GM23338 (cell line): ENCODE data around the gene SUSD2. TPM values are rescaled to one million over a fixed set of nuclear protein-coding genes. Genes with fewer than 3 reads are reported as not detected.
"Not testable (repeated sequence)": the region's sequence is repeated elsewhere in the genome, so short reads cannot be mapped to it uniquely, and the experiment has no call there.

Experiments
- ATAC-seq: fragments of 200-7000 bp; cut with Tn5 transposase; 3 replicates; pipeline ENCODE4 v1.9.1; 2020
- DNase-seq: peaks from one replicate; pipeline ENCODE4 v3.0.0-alpha.2; 2015; ENCODE audit warnings: low spot score
- H2AFZ ChIP-seq: fragments of 200-600 bp; sonication (generic); 2 replicates; pipeline ENCODE4 v1.8.0; 2016; ENCODE audit warnings: antibody characterized with exemption, mild to moderate bottlenecking, moderate library complexity
- H3F3A ChIP-seq: fragments of 200-600 bp; sonication (generic); replicated peaks from 2 replicates; pipeline ENCODE4 v1.8.0; 2017; ENCODE audit warnings: antibody characterized with exemption, mixed run types, low read depth
- H3K27ac ChIP-seq: fragments of 200-600 bp; sonication (generic); 2 replicates; pipeline ENCODE4 v1.6.1; 2016; ENCODE audit warnings: low read depth
- H3K27me3 ChIP-seq: fragments of 200-600 bp; sonication (generic); 2 replicates; pipeline ENCODE4 v1.8.0; 2016; ENCODE audit warnings: mild to moderate bottlenecking, mixed run types, moderate library complexity; ENCODE audit not compliant: insufficient read depth
- H3K36me3 ChIP-seq: fragments of 200-600 bp; sonication (generic); 2 replicates; pipeline ENCODE4 v1.8.0; 2016; ENCODE audit warnings: mild to moderate bottlenecking; ENCODE audit not compliant: insufficient read depth
- H3K4me1 ChIP-seq: fragments of 200-600 bp; sonication (generic); 2 replicates; pipeline ENCODE4 v1.8.0; 2016; ENCODE audit warnings: mild to moderate bottlenecking, moderate library complexity; ENCODE audit not compliant: insufficient read depth
- H3K4me2 ChIP-seq: fragments of 200-600 bp; sonication (generic); 2 replicates; pipeline ENCODE4 v1.7.1; 2017; ENCODE audit warnings: mixed run types
- H3K4me3 ChIP-seq: fragments of 200-600 bp; sonication (generic); 2 replicates; pipeline ENCODE4 v1.6.1; 2016; ENCODE audit warnings: mixed run types
- H3K79me2 ChIP-seq: fragments of 200-600 bp; sonication (generic); replicated peaks from 2 replicates; pipeline ENCODE4 v1.8.0; 2017; ENCODE audit warnings: mild to moderate bottlenecking; ENCODE audit not compliant: insufficient read depth
- H3K9me2 ChIP-seq: fragments of 200-600 bp; sonication (generic); 2 replicates; pipeline ENCODE4 v1.8.0; 2017; ENCODE audit not compliant: insufficient read depth
- H4K20me1 ChIP-seq: fragments of 200-600 bp; sonication (generic); replicated peaks from 2 replicates; pipeline ENCODE4 v1.8.0; 2017; ENCODE audit warnings: mild to moderate bottlenecking; ENCODE audit not compliant: insufficient read depth
- H3K27ac Mint-ChIP-seq: 2 replicates; pipeline ENCODE4 v1.8.0; 2020; ENCODE audit warnings: inconsistent platforms, mild to moderate bottlenecking, moderate library complexity, mixed read lengths
- H3K27me3 Mint-ChIP-seq: 3 replicates; pipeline ENCODE4 v1.8.0; 2022; ENCODE audit warnings: low read depth, mild to moderate bottlenecking, moderate library complexity, mixed read lengths, inconsistent platforms; ENCODE audit not compliant: insufficient read depth, poor library complexity
- H3K36me3 Mint-ChIP-seq: 3 replicates; pipeline ENCODE4 v1.8.0; 2021; ENCODE audit warnings: low read depth, mild to moderate bottlenecking, inconsistent platforms, moderate library complexity, mixed read lengths
- H3K4me1 Mint-ChIP-seq: 3 replicates; pipeline ENCODE4 v1.8.0; 2020; ENCODE audit warnings: mild to moderate bottlenecking, inconsistent platforms, mixed read lengths
- H3K4me3 Mint-ChIP-seq: 3 replicates; pipeline ENCODE4 v1.8.0; 2021; ENCODE audit warnings: moderate library complexity, mild to moderate bottlenecking, inconsistent platforms, mixed read lengths
- H3K9me3 Mint-ChIP-seq: 3 replicates; pipeline ENCODE4 v1.8.0; 2020; ENCODE audit warnings: moderate library complexity, mild to moderate bottlenecking, inconsistent platforms, mixed read lengths
- CREB1 ChIP-seq: fragments of 250-450 bp; sonication (Bioruptor Pico); IDR thresholded peaks from 2 replicates; pipeline ENCODE4 v1.5.0; 2020; ENCODE audit warnings: low read depth, mild to moderate bottlenecking, moderate library complexity
- STAT1 ChIP-seq: IDR thresholded peaks from one replicate; pipeline ENCODE4 v1.6.1; 2016; ENCODE audit warnings: antibody characterized with exemption; ENCODE audit not compliant: unreplicated experiment
- ZNF114 ChIP-seq: fragments of 250-450 bp; sonication (Bioruptor Pico); IDR thresholded peaks from 2 replicates; pipeline ENCODE4 v1.5.0; 2020; ENCODE audit warnings: mild to moderate bottlenecking, moderate library complexity
- ZNF331 ChIP-seq: fragments of 250-450 bp; sonication (Bioruptor Pico); IDR thresholded peaks from 2 replicates; pipeline ENCODE4 v1.5.0; 2020; ENCODE audit warnings: low read depth, mild to moderate bottlenecking, moderate library complexity
- polyA plus RNA-seq: library from polyadenylated mRNA; unstranded; fragments of >200 nt; fragmentation: Nextera tagmentation; extraction: Ambion mirVana; gene quantifications from 2 replicates; pipeline ENCODE4 v1.2.1, GENCODE V29; 2016
- total RNA-seq: library from RNA; depleted of rRNA; stranded (reverse); fragments of >200 nt; shearing (Covaris generic); gene quantifications from 2 replicates; pipeline ENCODE4 v1.2.3, GENCODE V29; 2014; rRNA removed

SUSD2 gene
- total and polyA plus RNA-seq, 2 experiments from 2014 or later: 0.74 to 2.1 TPM

DNA sequence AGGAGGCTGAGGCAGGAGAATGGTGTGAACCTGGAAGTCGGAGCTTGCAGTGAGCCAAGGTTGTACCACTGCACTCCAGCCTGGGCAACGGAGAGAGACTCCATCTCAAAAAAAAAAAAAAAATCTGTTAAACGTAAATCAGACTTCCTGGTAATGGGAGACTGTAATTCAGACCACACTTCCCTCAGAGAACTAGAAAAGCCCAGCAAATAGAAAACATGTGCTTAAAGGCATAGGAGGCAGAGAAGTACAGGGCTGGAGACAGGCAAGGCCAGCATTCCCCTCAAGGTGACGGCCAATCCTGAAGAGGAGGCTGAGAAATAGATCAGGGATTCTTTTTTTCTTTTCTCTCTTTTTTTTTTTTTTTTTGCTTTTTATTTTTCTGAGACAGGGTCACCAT is 55.4 kb downstream of the SUSD2 start (continued):
- TF ChIP-seq ZNF331 (CRISPR knock-in tag): no peak
- TF ChIP-seq STAT1: no peak
- no peak for TF ChIP-seq ZNF114 (CRISPR knock-in tag)
- no peak for TF ChIP-seq CREB1 (CRISPR knock-in tag)

GRCh38 chr22:24238101-24238694 is 56.9 kb downstream of the SUSD2 start:
- H3K9me3 Mint-ChIP-seq, H3K36me3 ChIP-seq, H3K4me3 ChIP-seq, H3K27ac ChIP-seq, H3F3A ChIP-seq, H3K36me3 Mint-ChIP-seq, H3K4me1 ChIP-seq, H3K79me2 ChIP-seq, H3K27ac Mint-ChIP-seq, H3K4me1 Mint-ChIP-seq, DNase-seq, H3K9me2 ChIP-seq, H4K20me1 ChIP-seq, H3K27me3 ChIP-seq, H3K4me2 ChIP-seq, H3K4me3 Mint-ChIP-seq, H2AFZ ChIP-seq, ATAC-seq: not testable (repeated sequence)
- peaks cover 15% of the 10 kb centered on the region for H3K27me3 Mint-ChIP-seq

Other genes starting within 250 kb of the SUSD2 start
- gene GSTT2B, start 220.3 kb upstream of the SUSD2 start, total RNA-seq: 5.7 TPM in 2 replicates
- gene GSTT2B, start 220.3 kb upstream of the SUSD2 start, polyA plus RNA-seq: 16.4 and 17.2 TPM in 2 replicates
- gene DDTL, start 214.6 kb upstream of the SUSD2 start, total RNA-seq: 1.5 and 2.1 TPM in 2 replicates
- gene DDTL, start 214.6 kb upstream of the SUSD2 start, polyA plus RNA-seq: 3.3 and 3.7 TPM in 2 replicates
- 124 and 150 TPM in 2 replicates for gene DDT, start 207.0 kb upstream of the SUSD2 start, total RNA-seq
- 216 and 232 TPM in 2 replicates for gene DDT, start 207.0 kb upstream of the SUSD2 start, polyA plus RNA-seq
- gene GSTT2, start 201.4 kb upstream of the SUSD2 start, total RNA-seq: not detected in 2 replicates
- gene GSTT2, start 201.4 kb upstream of the SUSD2 start, polyA plus RNA-seq: 0.44 and 1.3 TPM in 2 replicates
- not detected in 2 replicates for gene GSTT4, start 176.0 kb upstream of the SUSD2 start, total RNA-seq
- gene GSTT4, start 176.0 kb upstream of the SUSD2 start, polyA plus RNA-seq: not detected in 2 replicates
- 61.2 and 65.3 TPM in 2 replicates for gene CABIN1, start 170.2 kb upstream of the SUSD2 start, total RNA-seq
- gene CABIN1, start 170.2 kb upstream of the SUSD2 start, polyA plus RNA-seq: 27.4 and 28.2 TPM in 2 replicates
- gene GGT5, start 63.6 kb downstream of the SUSD2 start, total RNA-seq: not detected in 2 replicates
- not detected in 2 replicates for gene GGT5, start 63.6 kb downstream of the SUSD2 start, polyA plus RNA-seq
- 35.2 and 44.7 TPM in 2 replicates for gene SPECC1L, start 89.3 kb downstream of the SUSD2 start, total RNA-seq
- gene SPECC1L, start 89.3 kb downstream of the SUSD2 start, polyA plus RNA-seq: 17.9 and 24.3 TPM in 2 replicates
- gene ADORA2A, start 246.1 kb downstream of the SUSD2 start, total RNA-seq: 11.0 and 13.5 TPM in 2 replicates
- 3.4 and 4.1 TPM in 2 replicates for gene ADORA2A, start 246.1 kb downstream of the SUSD2 start, polyA plus RNA-seq